HFFc6 (cell line): ENCODE results near the gene SIGLEC6. TPM values are rescaled to one million over a fixed set of nuclear protein-coding genes. Genes with fewer than 3 reads are reported as not detected.

Source experiments
- DNase-seq: peaks from one replicate; pipeline ENCODE4 v3.0.0-alpha.2; 2018
- H3K27ac Mint-ChIP-seq: 2 replicates; pipeline ENCODE4 v1.8.0; 2020; ENCODE audit warnings: mild to moderate bottlenecking, mixed read lengths
- H3K27me3 Mint-ChIP-seq: 2 replicates; pipeline ENCODE4 v1.8.0; 2021; ENCODE audit warnings: mild to moderate bottlenecking, moderate library complexity, mixed read lengths; ENCODE audit not compliant: insufficient read depth
- H3K36me3 Mint-ChIP-seq: 2 replicates; pipeline ENCODE4 v1.8.0; 2021; ENCODE audit warnings: low read depth, mixed read lengths
- H3K4me1 Mint-ChIP-seq: 2 replicates; pipeline ENCODE4 v1.8.0; 2020; ENCODE audit warnings: low read depth, mixed read lengths
- H3K4me3 Mint-ChIP-seq: 2 replicates; pipeline ENCODE4 v1.8.0; 2020; ENCODE audit warnings: mild to moderate bottlenecking, moderate library complexity, mixed read lengths
- H3K9me3 Mint-ChIP-seq: 2 replicates; pipeline ENCODE4 v1.8.0; 2020; ENCODE audit warnings: mild to moderate bottlenecking, mixed read lengths
- total RNA-seq, 6 experiments: library from RNA; stranded (reverse); fragmentation: NEBNext Ultra II Directional; extraction: Animal tissue kit (Norgen Biotek cat#: 25700); gene quantifications; 2 replicates in 1 of 6; 3 replicates in 5 of 6; pipeline ENCODE4 v1.2.3, GENCODE V29; 2021
- TF ChIP-seq, protein P1 (sequence below): fragments of 200-600 bp; sonication (generic); IDR thresholded peaks from 2 replicates; pipeline ENCODE4 v1.5.0; 2021; ENCODE audit warnings: antibody characterized with exemption, mild to moderate bottlenecking

SIGLEC6 gene
- total RNA-seq, 6 experiments from 2014 or later: not detected

DNA sequence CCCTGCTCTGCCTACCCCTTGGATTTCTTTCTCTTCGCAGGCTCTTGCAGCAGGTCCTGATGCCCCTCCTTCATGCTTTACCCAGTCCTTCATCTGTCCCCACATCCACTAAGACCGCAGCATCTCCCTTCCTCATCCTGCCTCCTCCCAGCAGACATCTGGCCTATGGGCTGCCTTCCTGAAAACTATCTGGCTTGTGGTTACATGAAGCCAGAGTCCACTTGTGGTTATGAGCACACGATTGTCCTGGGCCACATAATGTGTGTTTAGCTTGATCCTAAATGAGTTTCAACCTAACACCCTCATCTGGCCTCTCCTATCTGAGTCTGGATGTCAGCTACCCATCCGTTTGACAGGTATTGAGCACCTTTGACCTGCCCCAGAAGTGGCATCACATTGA, 34.1 kb upstream of the SIGLEC6 start:
- no peak for DNase-seq
- TF ChIP-seq, protein P1, sequence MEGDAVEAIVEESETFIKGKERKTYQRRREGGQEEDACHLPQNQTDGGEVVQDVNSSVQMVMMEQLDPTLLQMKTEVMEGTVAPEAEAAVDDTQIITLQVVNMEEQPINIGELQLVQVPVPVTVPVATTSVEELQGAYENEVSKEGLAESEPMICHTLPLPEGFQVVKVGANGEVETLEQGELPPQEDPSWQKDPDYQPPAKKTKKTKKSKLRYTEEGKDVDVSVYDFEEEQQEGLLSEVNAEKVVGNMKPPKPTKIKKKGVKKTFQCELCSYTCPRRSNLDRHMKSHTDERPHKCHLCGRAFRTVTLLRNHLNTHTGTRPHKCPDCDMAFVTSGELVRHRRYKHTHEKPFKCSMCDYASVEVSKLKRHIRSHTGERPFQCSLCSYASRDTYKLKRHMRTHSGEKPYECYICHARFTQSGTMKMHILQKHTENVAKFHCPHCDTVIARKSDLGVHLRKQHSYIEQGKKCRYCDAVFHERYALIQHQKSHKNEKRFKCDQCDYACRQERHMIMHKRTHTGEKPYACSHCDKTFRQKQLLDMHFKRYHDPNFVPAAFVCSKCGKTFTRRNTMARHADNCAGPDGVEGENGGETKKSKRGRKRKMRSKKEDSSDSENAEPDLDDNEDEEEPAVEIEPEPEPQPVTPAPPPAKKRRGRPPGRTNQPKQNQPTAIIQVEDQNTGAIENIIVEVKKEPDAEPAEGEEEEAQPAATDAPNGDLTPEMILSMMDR: no peak
- no peaks in the 10 kb centered on the region for H3K36me3 Mint-ChIP-seq
- peaks cover 32% of the 10 kb centered on the region for H3K4me1 Mint-ChIP-seq
- no peak overlapping the region for H3K27ac Mint-ChIP-seq
- no peak overlapping the region for H3K4me3 Mint-ChIP-seq
- no peaks in the 10 kb centered on the region for H3K9me3 Mint-ChIP-seq
- H3K27me3 Mint-ChIP-seq: peaks cover 8% of the 10 kb centered on the region

DNA sequence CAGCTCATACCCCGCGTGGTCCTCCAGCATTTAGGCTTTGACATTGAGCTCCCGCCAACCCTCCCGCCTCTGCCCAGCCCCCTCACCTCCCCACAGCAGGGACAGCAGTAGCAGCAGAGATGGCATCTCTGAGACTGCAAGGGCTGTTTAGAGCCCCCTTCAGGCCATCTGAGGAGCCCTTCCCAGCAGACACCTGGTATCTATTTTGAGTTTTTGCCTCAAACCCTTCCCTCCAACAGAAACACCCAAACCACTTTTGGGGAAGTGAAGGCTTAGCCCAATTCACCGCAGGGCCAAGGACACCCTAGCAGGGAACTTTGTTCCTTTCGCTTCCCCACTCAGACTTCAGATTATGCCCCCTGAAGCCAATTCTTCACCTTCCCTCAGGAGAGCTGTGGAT, 33.3 kb upstream of the SIGLEC6 start:
- DNase-seq: no peak
- Mint-ChIP-seq H3K4me3 (no peak overlapping the region), H3K4me1 (peaks cover 28% of the 10 kb centered on the region), H3K9me3 (no peaks in the 10 kb centered on the region), H3K27me3 (peaks cover 8% of the 10 kb centered on the region), H3K36me3 (no peaks in the 10 kb centered on the region), H3K27ac (no peak overlapping the region)
- TF ChIP-seq, protein P1: no peak

DNA sequence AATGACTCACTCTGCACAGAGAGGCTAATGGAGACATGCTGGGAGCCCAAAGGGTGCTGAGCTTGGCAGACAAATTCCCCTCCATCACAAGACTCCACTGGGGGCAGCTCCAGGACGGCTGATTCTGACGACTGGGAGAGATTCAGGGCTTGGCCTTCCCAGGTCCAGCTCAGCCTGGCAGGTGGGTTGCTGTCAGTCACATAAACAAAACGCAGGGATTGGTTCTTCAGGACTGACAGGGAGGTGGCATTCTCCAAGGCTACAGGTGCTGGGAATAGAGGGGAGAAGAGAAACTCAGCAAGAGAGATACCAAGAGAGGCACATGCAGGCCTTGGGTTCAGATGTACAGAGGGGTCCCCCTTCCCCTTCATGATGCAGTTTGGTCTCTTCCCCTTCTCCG, 28.9 kb upstream of the SIGLEC6 start:
- Mint-ChIP-seq H3K4me3 (no peak overlapping the region), H3K27me3 (peaks cover 3% of the 10 kb centered on the region; the same call in 1 of the 2 replicates), H3K4me1 (peaks cover 1% of the 10 kb centered on the region; the same call in 1 of the 2 replicates), H3K36me3 (no peaks in the 10 kb centered on the region), H3K9me3 (no peaks in the 10 kb centered on the region; the same call in 1 of the 2 replicates), H3K27ac (no peak overlapping the region)
- TF ChIP-seq, protein P1: no peak
- DNase-seq: no peak

DNA sequence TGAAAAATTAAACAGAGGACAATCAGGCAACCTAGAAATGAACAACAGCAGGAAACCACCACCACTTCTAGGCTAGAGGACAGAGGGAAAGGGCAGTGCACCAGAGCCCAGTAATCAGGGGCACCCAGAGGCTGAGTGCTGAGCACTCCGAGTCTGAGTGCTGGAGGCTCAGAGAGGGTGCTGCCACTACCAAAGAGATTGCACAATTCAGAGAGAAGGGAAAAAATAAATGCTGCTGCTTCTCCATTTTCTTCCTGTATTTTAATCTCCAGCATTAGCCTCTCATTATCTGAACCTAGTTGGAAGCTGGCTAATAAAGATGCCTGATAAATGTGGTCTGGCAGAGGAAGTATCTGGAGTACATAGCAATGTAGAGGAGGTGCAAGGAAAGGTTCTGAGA, 27.8 kb upstream of the SIGLEC6 start:
- H3K27ac Mint-ChIP-seq: no peak overlapping the region
- TF ChIP-seq, protein P1: no peak
- H3K4me1 Mint-ChIP-seq: no peaks in the 10 kb centered on the region
- no peak overlapping the region for H3K4me3 Mint-ChIP-seq
- no peak for DNase-seq
- H3K9me3 Mint-ChIP-seq: peaks cover 7% of the 10 kb centered on the region
- no peaks in the 10 kb centered on the region for H3K36me3 Mint-ChIP-seq
- no peaks in the 10 kb centered on the region for H3K27me3 Mint-ChIP-seq

DNA sequence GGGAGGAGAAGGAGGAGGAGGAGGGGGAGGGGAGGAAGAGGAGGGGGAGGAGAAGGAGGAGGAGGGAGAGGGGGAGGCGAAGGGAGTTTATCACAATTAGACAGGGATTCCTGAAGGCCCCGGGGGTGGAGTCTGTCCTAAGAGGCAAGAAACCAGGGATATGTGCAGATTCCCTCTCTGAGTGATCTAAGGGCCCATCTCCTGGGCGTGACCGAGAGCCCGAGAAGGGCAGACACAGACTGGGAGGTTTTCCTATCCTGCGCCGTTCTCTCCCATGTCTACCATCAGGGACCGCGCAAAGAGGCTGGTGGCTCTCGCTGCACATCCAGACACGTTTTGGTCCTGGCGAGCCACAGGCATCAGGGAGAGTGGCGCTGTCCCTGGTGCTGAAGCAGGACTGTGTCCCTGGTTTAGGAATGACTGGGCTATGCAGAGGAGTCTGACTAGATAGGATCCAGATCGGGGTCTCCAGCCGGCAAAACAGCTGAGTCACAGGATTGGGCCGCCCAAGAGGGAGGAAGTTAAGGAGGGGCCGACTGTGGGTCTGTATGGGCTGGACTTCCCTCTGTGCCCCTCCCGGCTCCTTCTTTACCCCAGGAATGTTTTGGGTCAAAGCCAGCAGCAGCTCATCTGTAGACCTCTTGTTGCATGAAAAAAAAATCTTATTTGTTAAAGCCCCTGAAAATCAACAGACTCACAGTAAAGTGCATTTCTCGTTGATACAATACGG, 21.7 kb upstream of the SIGLEC6 start:
- Mint-ChIP-seq H3K9me3 (peaks cover 19% of the 10 kb centered on the region), H3K4me1 (no peaks in the 10 kb centered on the region), H3K4me3 (no peak overlapping the region), H3K36me3 (no peaks in the 10 kb centered on the region), H3K27ac (no peak overlapping the region), H3K27me3 (peaks cover 5% of the 10 kb centered on the region; the same call in 1 of the 2 replicates)
- TF ChIP-seq, protein P1: no peak
- peak; percentile 34 for DNase-seq
